Measurements from ENCODE around the gene TMEM266. TPM values are rescaled to one million over a fixed set of nuclear protein-coding genes. Genes with fewer than 3 reads are reported as not detected.

Gene TMEM266
- total RNA-seq, 4 donors from 2014 or later, result 0.75 to 5.4 TPM; not detected in 2

DNA sequence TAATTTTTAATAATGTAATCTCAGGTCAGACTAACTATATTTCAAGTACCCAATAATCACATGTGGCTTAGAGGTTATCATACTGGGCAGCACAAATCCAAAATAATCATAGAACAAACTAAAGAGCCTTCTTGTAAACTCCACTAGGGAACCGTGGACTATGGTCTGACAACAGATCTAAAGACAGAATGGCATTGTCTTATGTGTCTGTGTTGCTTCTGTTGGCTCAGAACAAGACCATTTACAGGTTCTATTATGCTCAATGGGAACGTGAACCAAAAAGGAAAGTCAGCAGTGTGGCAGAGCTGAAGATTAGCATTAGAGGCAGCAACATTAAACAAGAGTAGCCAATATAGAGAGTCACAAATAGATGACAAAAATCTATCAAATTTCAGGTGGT lies 176.6 kb downstream of the TMEM266 start:
- TF ChIP-seq, protein P1, sequence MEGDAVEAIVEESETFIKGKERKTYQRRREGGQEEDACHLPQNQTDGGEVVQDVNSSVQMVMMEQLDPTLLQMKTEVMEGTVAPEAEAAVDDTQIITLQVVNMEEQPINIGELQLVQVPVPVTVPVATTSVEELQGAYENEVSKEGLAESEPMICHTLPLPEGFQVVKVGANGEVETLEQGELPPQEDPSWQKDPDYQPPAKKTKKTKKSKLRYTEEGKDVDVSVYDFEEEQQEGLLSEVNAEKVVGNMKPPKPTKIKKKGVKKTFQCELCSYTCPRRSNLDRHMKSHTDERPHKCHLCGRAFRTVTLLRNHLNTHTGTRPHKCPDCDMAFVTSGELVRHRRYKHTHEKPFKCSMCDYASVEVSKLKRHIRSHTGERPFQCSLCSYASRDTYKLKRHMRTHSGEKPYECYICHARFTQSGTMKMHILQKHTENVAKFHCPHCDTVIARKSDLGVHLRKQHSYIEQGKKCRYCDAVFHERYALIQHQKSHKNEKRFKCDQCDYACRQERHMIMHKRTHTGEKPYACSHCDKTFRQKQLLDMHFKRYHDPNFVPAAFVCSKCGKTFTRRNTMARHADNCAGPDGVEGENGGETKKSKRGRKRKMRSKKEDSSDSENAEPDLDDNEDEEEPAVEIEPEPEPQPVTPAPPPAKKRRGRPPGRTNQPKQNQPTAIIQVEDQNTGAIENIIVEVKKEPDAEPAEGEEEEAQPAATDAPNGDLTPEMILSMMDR (IDR thresholded peaks at IDR 0.05; ENCODE audit: low read depth), result no peak

DNA sequence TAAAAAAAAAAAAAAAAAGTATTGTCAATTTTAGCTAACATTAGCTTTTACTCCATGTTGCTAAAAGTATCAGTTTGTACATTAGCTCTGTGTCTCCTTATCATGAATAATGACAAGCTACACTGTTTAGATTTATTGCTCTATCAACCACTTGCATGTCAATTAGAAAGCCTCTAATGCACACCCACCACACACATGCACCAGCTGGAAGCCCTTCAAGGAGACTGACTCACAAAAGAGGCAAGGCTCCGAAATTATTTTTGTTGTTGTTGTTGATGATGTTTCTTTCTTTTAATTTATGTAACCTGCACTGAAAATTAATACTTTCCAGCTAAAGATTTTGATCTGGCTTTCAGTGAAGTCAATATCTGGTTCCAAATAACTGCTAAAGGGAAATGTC lies 180.0 kb downstream of the TMEM266 start:
- TF ChIP-seq, protein P1 (IDR thresholded peaks at IDR 0.05; ENCODE audit: low read depth), result no peak

DNA sequence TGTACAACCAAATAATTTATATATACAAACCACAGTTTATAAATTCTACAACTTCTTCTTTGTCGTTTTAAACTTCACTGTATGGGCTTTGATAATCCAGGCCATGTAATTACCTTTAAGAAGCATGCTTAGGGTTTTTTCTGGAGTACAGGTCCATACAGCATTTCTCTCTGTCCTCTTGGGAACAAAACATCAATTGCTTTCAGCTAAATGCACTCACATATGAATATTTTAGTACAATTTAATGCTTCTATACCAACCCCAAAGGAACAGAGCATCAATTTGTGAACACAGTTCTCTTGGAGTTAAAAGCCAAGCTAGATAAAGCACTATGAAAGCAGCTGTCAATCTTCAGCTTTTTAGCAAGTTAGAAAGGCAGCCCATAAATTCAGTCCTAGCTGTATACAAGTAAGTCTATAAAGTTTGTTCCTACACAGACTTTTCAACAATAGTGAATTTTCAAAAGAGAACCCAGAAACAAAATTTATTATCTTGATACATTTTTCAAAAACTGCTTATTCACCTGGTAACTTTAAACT lies 185.4 kb downstream of the TMEM266 start:
- TF ChIP-seq, protein P1 (IDR thresholded peaks at IDR 0.05; ENCODE audit: low read depth), result no peak

DNA sequence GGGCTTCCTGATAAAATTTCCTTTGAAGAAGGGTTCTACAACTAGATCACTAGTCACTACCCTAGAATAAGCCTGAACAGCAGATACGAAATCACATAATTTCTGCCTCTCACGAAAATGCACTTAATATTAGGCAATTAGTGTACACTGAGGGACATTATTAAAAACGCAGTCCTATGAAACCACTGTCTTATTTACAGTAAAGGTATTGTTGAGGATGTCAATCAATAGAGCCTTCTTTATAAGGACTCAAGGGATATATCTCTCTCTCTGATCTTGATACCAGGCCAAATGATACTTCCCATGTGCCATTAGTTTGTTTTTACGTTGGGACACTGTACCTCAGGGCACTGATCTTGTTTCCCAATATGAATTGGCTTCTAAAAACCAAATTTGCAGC lies 191.9 kb downstream of the TMEM266 start:
- TF ChIP-seq, protein P1 (IDR thresholded peaks at IDR 0.05; ENCODE audit: low read depth), result no peak

DNA sequence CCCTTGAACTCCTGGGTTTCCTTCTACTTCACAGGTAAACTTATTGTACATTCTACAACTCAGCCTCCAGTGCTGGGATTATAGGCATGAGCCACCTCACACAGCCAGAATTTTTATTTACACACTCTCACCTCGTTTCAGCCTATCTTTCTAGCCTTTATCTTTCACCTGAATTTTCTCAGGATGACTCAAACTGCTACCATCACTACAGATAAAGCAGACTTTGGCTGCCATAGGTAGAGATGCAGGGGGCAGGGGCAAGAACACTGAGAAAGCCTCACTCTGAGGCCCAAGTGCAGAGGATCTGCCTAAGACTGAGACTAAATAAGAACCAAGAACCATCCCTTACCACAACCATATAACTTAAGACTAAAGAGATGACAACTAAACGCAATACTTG lies 192.5 kb downstream of the TMEM266 start:
- TF ChIP-seq, protein P1 (IDR thresholded peaks at IDR 0.05; ENCODE audit: low read depth), result no peak

DNA sequence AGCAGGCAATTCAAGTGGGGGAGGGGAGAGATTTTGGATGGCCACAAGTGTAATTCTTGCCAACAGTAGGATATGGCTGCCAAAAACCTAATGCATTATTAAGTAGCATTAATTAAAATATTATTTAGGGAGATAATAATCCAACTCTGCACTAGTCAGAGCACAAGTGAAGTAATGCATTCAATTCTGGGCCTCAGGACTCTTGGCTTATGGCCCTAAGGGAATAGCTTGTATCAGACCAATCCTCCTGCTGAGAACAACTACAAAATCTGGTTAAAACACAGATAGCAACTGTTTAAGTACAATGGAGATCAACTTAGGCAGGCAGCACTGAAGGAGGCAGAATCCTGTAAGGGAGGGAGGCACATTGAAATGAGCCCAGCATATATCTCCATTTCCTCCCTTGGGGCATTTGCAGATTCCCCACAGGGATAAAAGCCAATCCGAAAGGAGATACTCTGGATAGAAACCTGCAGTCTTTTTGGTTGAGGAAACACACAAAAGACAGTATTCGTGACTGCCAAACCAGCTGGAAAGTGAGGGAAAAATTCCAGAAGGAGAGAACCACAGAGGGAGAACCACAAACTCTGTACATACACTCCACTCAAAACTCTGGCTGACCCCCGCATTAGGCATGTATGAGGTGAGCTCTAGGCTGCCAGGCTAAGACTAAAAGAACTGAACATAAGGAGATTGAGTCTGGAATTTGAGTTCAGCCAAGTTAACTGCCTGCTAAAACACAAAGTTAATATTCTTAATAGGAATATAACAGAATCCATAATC lies 194.1 kb downstream of the TMEM266 start:
- TF ChIP-seq, protein P1 (IDR thresholded peaks at IDR 0.05; ENCODE audit: low read depth), result no peak

Other genes starting within 250 kb of the TMEM266 start
- gene UBE2Q2, start 216.5 kb upstream of the TMEM266 start, total RNA-seq, result 10 to 100 TPM; 40.5 to 67.7 (median 51.8) TPM
- gene FBXO22, start 156.1 kb upstream of the TMEM266 start, total RNA-seq, result 10 to 100 TPM; 12.6 to 14.8 (median 13.4) TPM
- not detected for gene NRG4, start 47.6 kb upstream of the TMEM266 start, total RNA-seq

Data from subcutaneous adipose tissue (tissue), 4 donors.